HG02870 (cell line): ENCODE data around the gene DNMBP.
"Not testable (repeated sequence)": the region's sequence is repeated elsewhere in the genome, so short reads cannot be mapped to it uniquely, and the experiment has no call there.

Experiments
- ATAC-seq: cut with Tn5 transposase; IDR thresholded peaks from one replicate; pipeline ENCODE4 v1.9.1; 2021; ENCODE audit warnings: mild to moderate bottlenecking, moderate library complexity; ENCODE audit not compliant: unreplicated experiment

DNMBP gene

GRCh38 chr10:99993701-99994689, 15.8 kb downstream of the DNMBP start:
- ATAC-seq, result peak; percentile 90

DNA sequence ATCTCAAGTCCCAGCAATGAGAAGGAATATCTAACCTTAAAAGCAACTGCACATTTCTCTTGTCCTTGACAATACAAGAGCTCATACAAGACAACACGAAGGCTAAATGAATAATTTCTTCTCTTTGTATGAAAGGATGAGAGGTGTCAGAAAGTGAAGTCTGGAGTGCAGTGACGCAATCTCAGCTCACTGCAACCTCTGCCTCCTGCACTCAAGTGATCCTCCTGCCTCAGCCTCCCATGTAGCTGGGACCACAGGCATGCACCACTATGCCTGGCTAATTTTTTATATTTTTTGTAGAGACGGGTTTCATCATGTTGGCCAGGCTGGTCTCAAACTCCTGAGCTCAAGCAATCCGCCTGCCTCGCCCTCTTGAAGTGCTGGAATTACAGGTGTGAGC, 24.1 kb downstream of the DNMBP start:
- not testable (repeated sequence) for ATAC-seq

DNA sequence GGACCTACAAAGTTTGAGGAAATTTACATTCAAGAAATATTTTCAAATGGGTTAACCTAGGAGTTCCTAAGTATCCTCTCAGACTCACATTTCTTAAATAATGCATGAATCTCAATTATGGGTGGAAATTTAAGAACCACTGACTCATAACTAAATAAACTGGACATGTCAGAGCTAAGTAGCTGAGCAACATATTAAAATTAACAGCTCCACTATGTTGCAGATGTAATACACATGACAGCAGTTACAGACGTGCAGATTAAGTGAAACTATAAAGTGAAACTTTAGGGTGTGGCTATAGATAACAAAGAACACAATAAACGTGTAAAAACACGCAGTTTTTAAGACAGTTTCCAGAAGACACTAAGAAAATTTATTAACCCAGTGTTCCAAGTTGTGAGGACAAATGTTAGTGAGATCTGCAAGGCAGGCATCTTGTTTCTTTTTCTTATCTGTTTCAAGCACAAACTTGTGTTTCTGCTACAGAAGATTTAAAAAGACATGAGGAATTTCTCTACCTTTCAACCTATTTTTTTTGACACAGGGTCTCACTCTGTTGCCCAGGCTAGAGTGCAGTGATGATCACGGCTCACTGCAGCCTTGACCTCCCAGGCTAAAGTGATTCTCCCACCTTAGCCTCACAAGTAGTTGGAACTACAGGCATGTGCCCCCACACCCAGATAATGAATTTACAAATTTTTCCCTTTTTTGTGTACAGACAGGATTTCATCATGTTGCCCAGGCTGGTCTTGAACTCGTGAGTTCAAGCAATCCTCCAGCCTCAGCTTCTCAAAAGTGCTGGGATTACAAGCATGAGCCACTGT, 25.3 kb downstream of the DNMBP start:
- no peak for ATAC-seq

DNA sequence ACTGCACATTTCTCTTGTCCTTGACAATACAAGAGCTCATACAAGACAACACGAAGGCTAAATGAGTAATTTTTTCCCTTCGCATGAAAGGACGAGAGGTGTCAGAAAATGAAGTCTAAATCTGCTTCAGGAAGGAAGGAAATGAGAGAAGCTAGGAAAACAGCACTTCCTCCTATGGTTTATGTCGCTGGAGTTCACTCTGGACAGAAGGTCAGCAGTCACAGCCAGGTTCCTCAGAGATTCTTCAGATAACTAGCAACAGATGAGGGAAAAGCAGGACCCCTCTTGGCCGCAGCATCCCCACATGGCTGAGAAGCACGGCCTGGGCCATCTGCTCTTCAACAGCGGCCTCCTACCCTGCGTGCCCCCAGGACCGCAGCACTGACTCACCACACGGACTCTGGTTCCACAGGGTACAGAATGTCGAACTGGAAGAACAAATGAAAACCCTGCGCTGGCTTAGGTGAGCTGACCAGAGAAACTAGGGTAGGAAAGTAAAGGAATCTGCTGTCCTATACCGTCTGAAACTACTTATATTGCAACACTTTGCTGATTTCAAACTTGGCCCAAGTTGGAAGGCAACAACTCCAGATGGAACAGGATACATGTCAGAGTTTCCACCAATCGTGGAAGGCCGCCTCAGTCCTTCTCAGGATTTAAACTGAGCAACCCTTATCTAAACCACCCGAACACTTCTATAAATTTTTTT, 26.3 kb downstream of the DNMBP start:
- ATAC-seq, result no peak

GRCh38 chr10:99982728-99983127, 27.0 kb downstream of the DNMBP start:
- ATAC-seq, result no peak

- no peak for ATAC-seq
These were observed 28.1 kb downstream of the DNMBP start for GRCh38 chr10:99981581-99982199.

GRCh38 chr10:99979066-99979685, 30.6 kb downstream of the DNMBP start:
- no peak for ATAC-seq

GRCh38 chr10:99977916-99978315, 31.8 kb downstream of the DNMBP start:
- no peak for ATAC-seq

GRCh38 chr10:99976886-99977665, 32.7 kb downstream of the DNMBP start:
- no peak for ATAC-seq

DNA sequence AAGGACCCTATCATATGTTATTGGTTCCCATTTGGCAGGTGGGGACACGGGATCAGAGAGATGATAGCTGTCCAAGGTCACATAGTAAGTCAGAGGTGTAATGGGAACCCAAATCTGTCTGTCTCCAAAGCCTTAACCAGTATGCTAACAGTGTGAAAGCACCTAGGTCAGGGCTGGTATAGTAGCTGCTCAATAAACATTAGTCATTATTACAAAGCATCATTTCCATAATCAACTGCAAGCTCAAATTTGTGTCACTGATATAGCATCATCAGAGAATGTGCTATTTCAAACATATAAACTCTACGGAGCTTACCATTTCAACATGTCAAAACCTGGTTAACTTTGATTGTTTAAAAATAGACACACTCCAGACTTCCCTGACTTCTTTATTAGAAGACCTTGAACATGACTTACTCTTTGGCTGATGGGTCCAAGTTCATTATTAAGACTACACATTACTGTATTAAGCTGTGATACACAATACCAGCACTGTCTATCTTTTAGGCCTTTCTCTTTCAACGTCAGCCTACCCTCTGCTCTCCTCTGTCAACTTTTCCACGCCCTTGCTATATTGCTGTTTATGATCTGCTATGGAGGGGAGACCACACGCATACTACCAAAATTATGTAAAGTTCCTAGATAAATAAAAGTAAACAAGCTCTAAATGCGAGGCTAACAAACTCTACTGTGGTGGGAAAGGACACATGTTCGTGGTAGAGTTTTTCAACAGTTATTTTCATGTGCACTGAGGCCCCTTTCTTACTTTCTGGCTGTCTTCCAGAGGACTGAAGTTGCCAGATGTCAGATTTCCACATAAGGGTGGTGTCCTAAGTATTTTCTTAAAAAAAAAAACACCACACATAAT, 33.6 kb downstream of the DNMBP start:
- ATAC-seq, result peak; percentile 13

GRCh38 chr10:99975106-99975829, 34.5 kb downstream of the DNMBP start:
- ATAC-seq, result peak; percentile 66

DNA sequence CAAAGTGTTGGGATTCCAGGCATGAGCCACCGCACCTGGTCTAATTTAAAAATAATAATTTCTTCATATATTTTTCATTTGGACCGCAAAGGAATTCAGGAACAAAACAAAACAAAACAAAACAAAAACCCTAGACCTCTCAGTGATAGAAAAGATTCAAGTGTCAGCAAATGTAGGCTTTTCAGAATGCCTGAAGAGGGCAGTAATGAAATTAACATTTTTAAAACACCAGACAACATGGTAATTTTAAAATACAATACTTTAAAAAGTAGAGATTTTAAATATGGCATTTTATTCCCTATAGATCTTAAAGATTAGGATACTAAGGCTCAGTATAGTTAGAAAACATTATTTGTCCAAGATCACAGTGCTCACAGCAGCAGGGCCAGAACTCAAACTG, 36.6 kb downstream of the DNMBP start:
- no peak for ATAC-seq

DNA sequence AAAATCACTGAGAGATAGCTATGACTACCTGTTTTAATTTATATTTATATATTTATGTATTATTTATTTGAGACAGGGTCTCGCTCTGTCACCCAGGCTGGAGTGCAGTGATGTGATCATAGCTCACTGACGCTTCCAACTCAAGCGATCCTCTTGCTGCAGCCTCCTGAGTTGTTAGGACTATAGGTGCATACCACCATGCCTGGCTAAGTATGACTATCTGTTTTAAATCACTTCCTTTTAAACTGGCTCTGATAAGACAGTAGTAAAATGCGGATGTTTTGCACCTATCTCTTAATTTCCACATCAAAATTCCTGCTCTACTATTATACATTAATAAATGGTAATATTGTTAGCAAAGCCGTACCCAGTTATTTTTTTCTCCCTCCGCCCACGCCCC, 41.8 kb downstream of the DNMBP start:
- no peak for ATAC-seq

GRCh38 chr10:99966306-99966705, 43.4 kb downstream of the DNMBP start:
- no peak for ATAC-seq

DNA sequence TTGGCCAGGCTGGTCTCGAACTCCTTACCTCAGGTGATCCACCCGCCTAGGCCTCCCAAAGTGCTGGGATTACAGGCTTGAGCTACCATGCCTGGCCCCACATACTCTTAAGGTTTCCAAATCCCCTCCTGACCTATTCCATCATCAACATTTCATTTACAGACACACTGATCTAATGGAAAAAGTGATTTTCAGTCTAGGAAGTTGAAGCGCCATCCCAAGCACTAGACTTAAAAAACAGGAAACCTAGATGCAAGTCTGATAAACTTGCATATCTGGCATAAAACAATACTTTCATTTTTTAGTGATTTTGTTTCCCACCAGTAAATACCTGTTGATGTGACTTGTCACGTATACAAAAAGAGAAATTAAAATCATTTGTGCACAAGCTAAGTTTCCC, 44.0 kb downstream of the DNMBP start:
- no peak for ATAC-seq

DNA sequence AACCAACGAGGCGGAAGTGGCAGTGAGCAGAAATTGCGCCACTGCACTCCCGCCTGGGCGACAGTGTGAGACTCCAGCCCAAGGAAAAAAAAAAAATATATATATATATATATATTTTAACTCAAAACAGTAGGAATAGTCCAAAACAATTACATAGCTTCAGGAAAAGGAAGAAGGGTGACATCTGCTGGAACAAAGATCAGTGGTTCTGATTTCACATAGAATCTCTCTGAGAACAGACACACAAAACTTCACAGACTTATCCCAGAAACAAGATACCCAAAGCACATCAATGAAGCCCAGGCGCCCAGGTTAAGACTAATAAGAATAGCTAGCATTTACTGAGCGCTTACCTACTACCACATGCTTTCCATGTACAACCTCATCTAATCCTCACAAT, 45.0 kb downstream of the DNMBP start:
- ATAC-seq, result no peak

DNA sequence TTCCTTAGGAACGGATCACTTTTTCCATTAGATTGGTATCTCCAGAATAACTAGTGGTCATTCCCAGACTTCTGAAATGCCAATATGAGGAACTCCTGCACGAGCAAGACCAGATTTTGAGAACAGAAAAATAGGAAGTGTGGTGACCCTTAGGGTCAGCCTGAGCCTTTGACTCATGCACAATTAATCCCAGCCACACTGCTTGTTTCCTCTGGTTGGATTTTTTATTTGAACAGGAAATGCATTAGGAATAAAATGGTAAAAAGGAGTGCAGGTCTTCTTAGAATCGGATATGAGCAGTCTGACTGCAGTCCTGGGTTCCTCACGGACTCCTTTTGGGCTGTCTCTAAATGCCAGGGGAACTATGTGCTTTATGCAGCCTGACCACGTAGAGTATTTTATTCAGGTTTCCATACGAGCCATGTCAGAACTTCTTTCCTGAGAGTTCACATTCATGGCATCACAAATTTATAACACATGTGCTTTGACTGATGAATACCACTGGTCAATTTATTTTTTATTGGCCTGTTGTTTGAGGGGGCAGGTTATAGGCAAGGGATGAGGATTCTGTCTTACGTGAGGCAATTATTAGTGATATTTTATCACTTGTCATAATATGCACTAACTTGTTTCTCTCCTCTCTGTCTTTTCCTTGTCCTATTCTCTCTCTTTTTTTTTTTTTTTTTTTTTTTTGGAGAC, 46.1 kb downstream of the DNMBP start:
- not testable (repeated sequence) for ATAC-seq
